Measurements from ENCODE around the gene PRPH.

Gene PRPH

GRCh38 chr12:49342066-49342913 is 47.3 kb downstream of the PRPH start:
- Mint-ChIP-seq H3K4me3 (peak overlapping the region; percentile 66), H3K36me3 (peaks cover 6% of the 10 kb centered on the region), H3K27ac (peak overlapping the region; percentile 54), H3K9me3 (no peaks in the 10 kb centered on the region), H3K4me1 (peaks cover 50% of the 10 kb centered on the region)
- ATAC-seq (peak; percentile 78), DNase-seq (ENCODE audit: low spot score in 2 of 2) (peak; percentile 78 to 93)

GRCh38 chr12:49342914-49343731 is 48.2 kb downstream of the PRPH start:
- H3K36me3 Mint-ChIP-seq = peaks cover 6% of the 10 kb centered on the region
- H3K9me3 Mint-ChIP-seq = no peaks in the 10 kb centered on the region
- peak overlapping the region; percentile 66 for H3K4me3 Mint-ChIP-seq
- peaks cover 44% of the 10 kb centered on the region for H3K4me1 Mint-ChIP-seq
- DNase-seq (ENCODE audit: low spot score in 2 of 2) = no peak
- peak overlapping the region; percentile 54 for H3K27ac Mint-ChIP-seq
- peak; percentile 86 for ATAC-seq

DNA sequence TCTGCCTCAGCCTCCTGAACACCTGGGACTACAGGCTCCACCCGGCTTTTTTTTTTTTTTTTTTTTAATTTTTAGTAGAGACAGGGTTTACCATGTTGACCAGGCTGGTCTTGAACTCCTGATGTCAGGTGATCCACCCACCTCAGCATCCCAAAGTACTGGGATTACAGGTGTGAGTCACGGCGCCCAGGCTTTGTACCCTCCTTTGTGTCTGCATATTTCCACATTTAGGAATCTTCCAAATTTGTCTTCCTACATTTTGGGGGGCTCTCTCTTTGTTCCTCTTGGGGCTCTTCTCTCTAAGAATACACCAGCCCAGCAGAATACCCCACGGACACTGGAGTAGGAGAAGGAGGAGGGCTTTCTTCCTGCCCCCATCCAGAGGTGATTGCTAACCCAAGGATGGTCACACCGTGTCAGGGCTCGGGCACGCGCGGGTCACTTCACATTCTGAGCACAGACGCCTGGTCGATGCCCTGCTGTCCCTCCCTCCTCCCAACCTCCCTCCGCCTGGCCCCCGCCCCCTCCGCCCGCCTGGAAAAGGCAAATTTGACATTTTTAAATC is 49.6 kb downstream of the PRPH start:
- Mint-ChIP-seq H3K27ac (no peak overlapping the region), H3K4me3 (peak overlapping the region; percentile 66), H3K36me3 (peaks cover 6% of the 10 kb centered on the region), H3K9me3 (no peaks in the 10 kb centered on the region), H3K4me1 (peaks cover 42% of the 10 kb centered on the region)
- DNase-seq (ENCODE audit: low spot score in 2 of 2) (no peak), ATAC-seq (no peak)

DNA sequence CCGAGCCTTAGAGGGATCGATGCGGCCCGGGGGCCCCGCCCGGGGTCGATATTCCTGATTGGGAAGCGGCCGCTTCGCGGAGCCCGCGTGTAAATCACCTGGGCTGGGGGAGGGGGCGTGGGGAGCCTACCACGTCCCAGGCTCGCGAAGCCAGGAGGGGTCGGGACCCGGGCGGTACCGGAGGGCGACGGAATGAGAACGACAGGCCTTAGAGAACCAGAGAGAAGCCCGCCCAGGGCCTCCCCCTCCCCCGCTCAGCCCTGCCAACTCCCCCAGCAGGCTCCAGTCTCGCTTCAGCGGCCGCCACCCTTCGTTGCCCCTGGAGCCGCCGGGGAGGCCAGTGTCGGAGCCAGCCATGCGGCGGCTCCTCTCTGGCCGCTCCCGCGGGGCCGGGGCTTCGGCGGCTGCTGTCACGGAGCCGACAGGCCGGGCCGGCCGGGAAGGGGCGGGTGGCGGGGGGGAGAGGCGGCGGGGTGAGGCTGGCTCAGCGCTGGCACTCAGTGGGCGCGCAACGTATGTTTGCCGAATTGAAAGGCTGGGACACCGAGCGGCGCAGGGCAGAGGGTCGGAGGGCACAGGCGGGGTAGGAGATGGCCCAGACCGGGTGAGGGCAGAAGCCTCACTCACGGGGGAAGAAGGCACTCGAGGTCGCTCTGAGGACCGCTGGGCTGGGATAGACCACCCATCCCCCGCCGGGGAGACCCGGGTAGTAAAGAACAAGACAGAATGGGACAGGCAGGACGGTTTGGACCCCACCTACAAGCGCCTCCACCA is 50.3 kb downstream of the PRPH start:
- Mint-ChIP-seq H3K4me1 (peaks cover 42% of the 10 kb centered on the region), H3K9me3 (no peaks in the 10 kb centered on the region), H3K4me3 (peak overlapping the region; percentile 82), H3K36me3 (peaks cover 6% of the 10 kb centered on the region), H3K27ac (no peak overlapping the region)
- ATAC-seq = no peak
- no peak for DNase-seq (ENCODE audit: low spot score in 2 of 2)

DNA sequence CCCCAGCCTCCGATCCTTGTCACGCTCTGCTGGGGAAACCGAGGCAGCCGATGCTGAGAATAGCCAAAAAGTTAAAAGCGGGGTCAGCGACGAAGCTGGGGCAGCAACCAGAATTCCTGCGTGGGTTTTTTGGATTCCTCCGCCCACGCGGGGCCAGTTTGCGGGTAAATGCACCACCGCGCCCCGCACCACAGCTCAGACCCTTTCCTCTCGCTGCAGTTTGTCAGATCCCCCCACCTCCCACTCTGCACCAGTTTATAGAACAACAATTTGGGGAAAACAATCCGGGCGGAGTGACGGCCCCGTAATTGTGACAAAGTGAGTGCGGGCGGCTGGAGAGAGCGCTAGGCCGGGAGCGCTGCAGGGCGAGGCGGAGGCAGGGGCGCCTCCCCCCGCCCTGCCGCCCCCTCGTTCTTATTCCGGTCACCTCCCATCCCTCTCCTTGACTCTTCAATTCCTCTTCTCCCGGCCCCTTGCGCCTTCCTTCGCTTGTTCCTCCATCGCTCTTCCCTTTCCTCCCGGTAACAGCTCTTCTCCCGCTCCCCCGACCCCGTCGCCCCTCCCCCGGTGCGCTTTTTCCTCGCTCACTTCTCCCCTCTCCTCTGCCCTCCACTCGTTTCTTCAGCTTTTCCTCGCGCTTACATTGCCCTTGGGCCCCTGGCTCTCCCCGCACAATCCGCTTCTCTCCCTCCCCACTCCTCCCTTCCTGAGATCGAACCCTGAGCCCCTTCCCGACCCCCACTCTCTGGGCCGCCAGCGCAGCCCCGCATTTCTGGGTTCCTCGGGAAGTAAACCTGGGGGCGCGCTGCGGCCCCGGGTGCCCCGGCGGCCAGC is 51.1 kb downstream of the PRPH start:
- peaks cover 6% of the 10 kb centered on the region for H3K36me3 Mint-ChIP-seq
- no peaks in the 10 kb centered on the region for H3K9me3 Mint-ChIP-seq
- H3K27ac Mint-ChIP-seq = peak overlapping the region; percentile 61
- ATAC-seq (no peak), DNase-seq (ENCODE audit: low spot score in 2 of 2) (no peak)
- H3K4me3 Mint-ChIP-seq = peak overlapping the region; percentile 82
- peaks cover 42% of the 10 kb centered on the region for H3K4me1 Mint-ChIP-seq

- peak within 1 kb of the TSS; percentile 82 for H3K4me3 Mint-ChIP-seq
- H3K36me3 Mint-ChIP-seq = peaks cover 6% of the 10 kb centered on the region
- peak in 1 of 2 donors; percentile 74 for DNase-seq (ENCODE audit: low spot score in 2 of 2)
- no peaks in the 10 kb centered on the region for H3K9me3 Mint-ChIP-seq
- peaks cover 42% of the 10 kb centered on the region for H3K4me1 Mint-ChIP-seq
- peak; percentile 19 for ATAC-seq
- H3K27ac Mint-ChIP-seq = peak within 1 kb of the TSS; percentile 61
These were observed 51.8 kb downstream of the PRPH start, which contains the start of gene DNAJC22 for GRCh38 chr12:49346659-49347310. Gene DNAJC22 (plus strand): TSS chr12:49346888. CDS start chr12:49348873, 1,985 bp downstream.

GRCh38 chr12:49347311-49348193 is 52.6 kb downstream of the PRPH start:
- no peaks in the 10 kb centered on the region for H3K9me3 Mint-ChIP-seq
- H3K4me3 Mint-ChIP-seq = peak overlapping the region; percentile 82
- H3K27ac Mint-ChIP-seq = peak overlapping the region; percentile 61
- peak; percentile 85 to 93 for DNase-seq (ENCODE audit: low spot score in 2 of 2)
- H3K4me1 Mint-ChIP-seq = peaks cover 42% of the 10 kb centered on the region
- ATAC-seq = peak; percentile 71
- H3K36me3 Mint-ChIP-seq = peaks cover 6% of the 10 kb centered on the region

Data from stimulated activated effector memory CD8-positive, alpha-beta T cell treated with anti-CD3 and anti-CD28 coated beads, Interleukin-12 subunit alpha, Interleukin-12 subunit beta, amount 100 ng/mL, for 72 hours (primary cell).